ENCODE results near the gene GPRC5D.

GRCh38 chr12:12897302-12897701 is 54.7 kb downstream of the GPRC5D start:
- TF ChIP-seq RHOXF2B (CRISPR knock-in tag; conservative IDR thresholded peaks at IDR 0.05) (no peak), KAT8 (IDR thresholded peaks at IDR 0.05; ENCODE audit: low read depth) (no peak), HDAC3 (IDR thresholded peaks at IDR 0.05; ENCODE audit: borderline replicate concordance, partially characterized antibody) (no peak), NR2C2 (CRISPR knock-in tag; IDR thresholded peaks at IDR 0.05) (no peak), NR2C2 (tag; IDR thresholded peaks at IDR 0.05) (no peak), BRF2 (IDR thresholded peaks at IDR 0.05; ENCODE audit: borderline replicate concordance, insufficient read depth, insufficient read length) (no peak), CTCF (IDR thresholded peaks at IDR 0.05 in 2 of 3, conservative IDR thresholded peaks at IDR 0.05 in 1 of 3; ENCODE audit: insufficient read depth in 2 of 3, low read depth in 1 of 3, low read length in 3 of 3) (no peak), ZNF23 (CRISPR knock-in tag; IDR thresholded peaks at IDR 0.05) (no peak), POU5F1 (IDR thresholded peaks at IDR 0.05; ENCODE audit: borderline replicate concordance, low read depth, low read length, partially characterized antibody) (no peak), MAX (CRISPR knock-in tag; IDR thresholded peaks at IDR 0.05) (no peak)
- TF ChIP-seq, protein P1, sequence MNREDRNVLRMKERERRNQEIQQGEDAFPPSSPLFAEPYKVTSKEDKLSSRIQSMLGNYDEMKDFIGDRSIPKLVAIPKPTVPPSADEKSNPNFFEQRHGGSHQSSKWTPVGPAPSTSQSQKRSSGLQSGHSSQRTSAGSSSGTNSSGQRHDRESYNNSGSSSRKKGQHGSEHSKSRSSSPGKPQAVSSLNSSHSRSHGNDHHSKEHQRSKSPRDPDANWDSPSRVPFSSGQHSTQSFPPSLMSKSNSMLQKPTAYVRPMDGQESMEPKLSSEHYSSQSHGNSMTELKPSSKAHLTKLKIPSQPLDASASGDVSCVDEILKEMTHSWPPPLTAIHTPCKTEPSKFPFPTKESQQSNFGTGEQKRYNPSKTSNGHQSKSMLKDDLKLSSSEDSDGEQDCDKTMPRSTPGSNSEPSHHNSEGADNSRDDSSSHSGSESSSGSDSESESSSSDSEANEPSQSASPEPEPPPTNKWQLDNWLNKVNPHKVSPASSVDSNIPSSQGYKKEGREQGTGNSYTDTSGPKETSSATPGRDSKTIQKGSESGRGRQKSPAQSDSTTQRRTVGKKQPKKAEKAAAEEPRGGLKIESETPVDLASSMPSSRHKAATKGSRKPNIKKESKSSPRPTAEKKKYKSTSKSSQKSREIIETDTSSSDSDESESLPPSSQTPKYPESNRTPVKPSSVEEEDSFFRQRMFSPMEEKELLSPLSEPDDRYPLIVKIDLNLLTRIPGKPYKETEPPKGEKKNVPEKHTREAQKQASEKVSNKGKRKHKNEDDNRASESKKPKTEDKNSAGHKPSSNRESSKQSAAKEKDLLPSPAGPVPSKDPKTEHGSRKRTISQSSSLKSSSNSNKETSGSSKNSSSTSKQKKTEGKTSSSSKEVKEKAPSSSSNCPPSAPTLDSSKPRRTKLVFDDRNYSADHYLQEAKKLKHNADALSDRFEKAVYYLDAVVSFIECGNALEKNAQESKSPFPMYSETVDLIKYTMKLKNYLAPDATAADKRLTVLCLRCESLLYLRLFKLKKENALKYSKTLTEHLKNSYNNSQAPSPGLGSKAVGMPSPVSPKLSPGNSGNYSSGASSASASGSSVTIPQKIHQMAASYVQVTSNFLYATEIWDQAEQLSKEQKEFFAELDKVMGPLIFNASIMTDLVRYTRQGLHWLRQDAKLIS (CRISPR knock-in tag; IDR thresholded peaks at IDR 0.05) = no peak
